CMK (cell line): ENCODE results near the gene DMGDH.

Experiments
- DNase-seq: peaks from one replicate; pipeline ENCODE4 v3.0.0-alpha.2; 2010; ENCODE audit warnings: low read depth

The DMGDH gene

GRCh38 chr5:79069488-79070349 is at the start of gene DMGDH, which contains the start of gene BHMT2:
Gene DMGDH, minus strand, starts transcription at chr5:79069674. Its CDS starts 54 bp downstream, at chr5:79069620.
Gene BHMT2, plus strand, starts transcription at chr5:79069767. Its CDS starts 16 bp downstream, at chr5:79069783.
- no peak for DNase-seq

GRCh38 chr5:79112703-79113058 is 43.2 kb upstream of the DMGDH start:
- no peak for DNase-seq

- DNase-seq = no peak
These were observed 42.7 kb upstream of the DMGDH start for GRCh38 chr5:79111960-79112702.

GRCh38 chr5:79111387-79111959 is 42.0 kb upstream of the DMGDH start, which contains the start of gene BHMT:
Gene BHMT, plus strand, starts transcription at chr5:79111809. Its CDS starts 77 bp downstream, at chr5:79111886.
- no peak for DNase-seq

GRCh38 chr5:79109527-79110492 is 40.3 kb upstream of the DMGDH start:
- DNase-seq = no peak

- no peak for DNase-seq
These were observed 39.3 kb upstream of the DMGDH start for GRCh38 chr5:79108792-79109191.

GRCh38 chr5:79108086-79108485 is 38.6 kb upstream of the DMGDH start:
- DNase-seq = no peak

GRCh38 chr5:79107020-79107796 is 37.7 kb upstream of the DMGDH start:
- no peak for DNase-seq

- DNase-seq = no peak
These were observed 36.4 kb upstream of the DMGDH start for GRCh38 chr5:79105868-79106267.

- no peak for DNase-seq
These were observed 24.3 kb upstream of the DMGDH start for GRCh38 chr5:79093762-79094161.

- no peak for DNase-seq
These were observed 21.6 kb upstream of the DMGDH start for GRCh38 chr5:79091064-79091463.

- DNase-seq = no peak
These were observed 19.0 kb upstream of the DMGDH start for GRCh38 chr5:79088507-79088906.

- DNase-seq = no peak
These were observed 16.6 kb upstream of the DMGDH start for GRCh38 chr5:79086116-79086515.

- no peak for DNase-seq
These were observed 12.3 kb upstream of the DMGDH start for GRCh38 chr5:79081779-79082178.

- no peak for DNase-seq
These were observed 11.3 kb upstream of the DMGDH start for GRCh38 chr5:79080804-79081203.

GRCh38 chr5:79077680-79078365 is 8.3 kb upstream of the DMGDH start:
- no peak for DNase-seq

- DNase-seq = no peak
These were observed 7.3 kb upstream of the DMGDH start for GRCh38 chr5:79076819-79077218.

GRCh38 chr5:79075646-79076426 is 6.4 kb upstream of the DMGDH start:
- DNase-seq = no peak

GRCh38 chr5:79074641-79075040 is 5.2 kb upstream of the DMGDH start:
- no peak for DNase-seq

GRCh38 chr5:79070350-79070667 is 835 bp upstream of the DMGDH start:
- no peak for DNase-seq
